Measurements from ENCODE around the gene C1orf35.

The C1orf35 gene

GRCh38 chr1:228061411-228062084 is 41.6 kb downstream of the C1orf35 start:
- H3K36me3 ChIP-seq (ENCODE audit: control insufficient read depth, insufficient read depth, low read length), result no peaks in the 10 kb centered on the region
- no peak overlapping the region for H3K27ac ChIP-seq (ENCODE audit: low read depth, low read length)
- no peaks in the 10 kb centered on the region for H3K79me2 ChIP-seq (ENCODE audit: control insufficient read depth, insufficient read depth, low read length)
- H3K27me3 ChIP-seq (ENCODE audit: insufficient read depth, low read length, poor library complexity), result no peaks in the 10 kb centered on the region
- no peak overlapping the region for H3K56ac ChIP-seq (ENCODE audit: low read length)
- no CpG with 5 or more reads among the region's 10 CpGs for WGBS (ENCODE audit: extremely low coverage, insufficient coverage, low lambda C conversion rate)
- no peak overlapping the region for H2BK120ac ChIP-seq (ENCODE audit: low read depth, low read length)
- no peak overlapping the region for H2BK15ac ChIP-seq (replicated peaks; ENCODE audit: low read depth)
- no peak overlapping the region for H4K8ac ChIP-seq (ENCODE audit: low read depth, low read length)
- H4K5ac ChIP-seq (ENCODE audit: low read length), result no peak overlapping the region
- H3K4me1 ChIP-seq (ENCODE audit: control insufficient read depth, low read depth, low read length), result peaks cover 6% of the 10 kb centered on the region
- no peak overlapping the region for H3K18ac ChIP-seq (ENCODE audit: low read length)
- no peak overlapping the region for H3K23ac ChIP-seq (ENCODE audit: low read length)
- H2BK5ac ChIP-seq (ENCODE audit: low read length), result no peak overlapping the region
- no peak overlapping the region for H3K4me3 ChIP-seq (ENCODE audit: low read length)
- no peak for DNase-seq
- no peak overlapping the region for H3K4me2 ChIP-seq (ENCODE audit: low read length)
- H3K4ac ChIP-seq (ENCODE audit: low read depth, low read length), result no peak overlapping the region
- H3K79me1 ChIP-seq (ENCODE audit: low read length), result no peaks in the 10 kb centered on the region
- no peak overlapping the region for H3K9ac ChIP-seq (ENCODE audit: low read length)
- H2AK5ac ChIP-seq (ENCODE audit: low read length), result no peak overlapping the region

DNA sequence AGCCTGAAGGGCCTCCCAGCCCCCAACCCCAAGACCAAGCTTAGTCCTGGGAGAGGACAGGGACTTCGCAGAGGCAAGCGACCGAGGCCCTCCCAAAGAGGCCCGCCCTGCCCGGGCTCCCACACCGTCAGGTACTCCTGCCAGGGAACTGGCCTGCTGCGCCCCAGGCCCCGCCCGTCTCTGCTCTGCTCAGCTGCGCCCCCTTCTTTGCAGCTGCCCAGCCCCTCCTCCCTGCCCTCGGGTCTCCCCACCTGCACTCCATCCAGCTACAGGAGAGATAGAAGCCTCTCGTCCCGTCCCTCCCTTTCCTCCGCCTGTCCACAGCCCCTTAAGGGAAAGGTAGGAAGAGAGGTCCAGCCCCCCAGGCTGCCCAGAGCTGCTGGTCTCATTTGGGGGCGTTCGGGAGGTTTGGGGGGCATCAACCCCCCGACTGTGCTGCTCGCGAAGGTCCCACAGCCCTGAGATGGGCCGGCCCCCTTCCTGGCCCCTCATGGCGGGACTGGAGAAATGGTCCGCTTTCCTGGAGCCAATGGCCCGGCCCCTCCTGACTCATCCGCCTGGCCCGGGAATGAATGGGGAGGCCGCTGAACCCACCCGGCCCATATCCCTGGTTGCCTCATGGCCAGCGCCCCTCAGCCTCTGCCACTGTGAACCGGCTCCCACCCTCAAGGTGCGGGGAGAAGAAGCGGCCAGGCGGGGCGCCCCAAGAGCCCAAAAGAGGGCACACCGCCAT is 42.5 kb downstream of the C1orf35 start:
- Histone ChIP-seq H3K36me3 (ENCODE audit: control insufficient read depth, insufficient read depth, low read length) (no peaks in the 10 kb centered on the region), H4K8ac (ENCODE audit: low read depth, low read length) (no peak overlapping the region), H3K79me1 (ENCODE audit: low read length) (no peaks in the 10 kb centered on the region), H3K4me1 (ENCODE audit: control insufficient read depth, low read depth, low read length) (peaks cover 6% of the 10 kb centered on the region), H3K79me2 (ENCODE audit: control insufficient read depth, insufficient read depth, low read length) (no peaks in the 10 kb centered on the region), H2BK120ac (ENCODE audit: low read depth, low read length) (no peak overlapping the region), H3K4me3 (ENCODE audit: low read length) (peak overlapping the region; percentile 38), H3K4me2 (ENCODE audit: low read length) (peak overlapping the region; percentile 87), H3K4ac (ENCODE audit: low read depth, low read length) (peak overlapping the region; percentile 49), H2BK15ac (replicated peaks; ENCODE audit: low read depth) (no peak overlapping the region), H3K18ac (ENCODE audit: low read length) (no peak overlapping the region), H3K23ac (ENCODE audit: low read length) (peak overlapping the region; percentile 45), H3K56ac (ENCODE audit: low read length) (peak overlapping the region; percentile 85), H3K9ac (ENCODE audit: low read length) (peak overlapping the region; percentile 74), H2BK5ac (ENCODE audit: low read length) (no peak overlapping the region), H2AK5ac (ENCODE audit: low read length) (no peak overlapping the region), H4K5ac (ENCODE audit: low read length) (no peak overlapping the region), H3K27me3 (ENCODE audit: insufficient read depth, low read length, poor library complexity) (peaks cover 3% of the 10 kb centered on the region), H3K27ac (ENCODE audit: low read depth, low read length) (no peak overlapping the region)
- WGBS (ENCODE audit: extremely low coverage, insufficient coverage, low lambda C conversion rate), result no CpG with 5 or more reads among the region's 34 CpGs
- DNase-seq, result peak; percentile 50

- H4K8ac ChIP-seq (ENCODE audit: low read depth, low read length), result no peak overlapping the region
- H3K36me3 ChIP-seq (ENCODE audit: control insufficient read depth, insufficient read depth, low read length), result no peaks in the 10 kb centered on the region
- no peak overlapping the region for H2AK5ac ChIP-seq (ENCODE audit: low read length)
- H3K56ac ChIP-seq (ENCODE audit: low read length), result peak overlapping the region; percentile 85
- H3K79me2 ChIP-seq (ENCODE audit: control insufficient read depth, insufficient read depth, low read length), result no peaks in the 10 kb centered on the region
- H3K79me1 ChIP-seq (ENCODE audit: low read length), result no peaks in the 10 kb centered on the region
- no peak overlapping the region for H2BK5ac ChIP-seq (ENCODE audit: low read length)
- peak overlapping the region; percentile 49 for H3K4ac ChIP-seq (ENCODE audit: low read depth, low read length)
- peak overlapping the region; percentile 87 for H3K4me2 ChIP-seq (ENCODE audit: low read length)
- peak overlapping the region; percentile 45 for H3K23ac ChIP-seq (ENCODE audit: low read length)
- H2BK120ac ChIP-seq (ENCODE audit: low read depth, low read length), result no peak overlapping the region
- no peak overlapping the region for H3K27ac ChIP-seq (ENCODE audit: low read depth, low read length)
- DNase-seq, result peak; percentile 94
- no peak overlapping the region for H4K5ac ChIP-seq (ENCODE audit: low read length)
- no peak overlapping the region for H3K18ac ChIP-seq (ENCODE audit: low read length)
- peaks cover 4% of the 10 kb centered on the region for H3K4me1 ChIP-seq (ENCODE audit: control insufficient read depth, low read depth, low read length)
- peaks cover 3% of the 10 kb centered on the region for H3K27me3 ChIP-seq (ENCODE audit: insufficient read depth, low read length, poor library complexity)
- no peak overlapping the region for H2BK15ac ChIP-seq (replicated peaks; ENCODE audit: low read depth)
- peak overlapping the region; percentile 38 for H3K4me3 ChIP-seq (ENCODE audit: low read length)
- WGBS (ENCODE audit: extremely low coverage, insufficient coverage, low lambda C conversion rate), result no CpG with 5 or more reads among the region's 33 CpGs
- H3K9ac ChIP-seq (ENCODE audit: low read length), result peak overlapping the region; percentile 74
Measured at GRCh38 chr1:228059634-228060457, 43.3 kb downstream of the C1orf35 start.

DNA sequence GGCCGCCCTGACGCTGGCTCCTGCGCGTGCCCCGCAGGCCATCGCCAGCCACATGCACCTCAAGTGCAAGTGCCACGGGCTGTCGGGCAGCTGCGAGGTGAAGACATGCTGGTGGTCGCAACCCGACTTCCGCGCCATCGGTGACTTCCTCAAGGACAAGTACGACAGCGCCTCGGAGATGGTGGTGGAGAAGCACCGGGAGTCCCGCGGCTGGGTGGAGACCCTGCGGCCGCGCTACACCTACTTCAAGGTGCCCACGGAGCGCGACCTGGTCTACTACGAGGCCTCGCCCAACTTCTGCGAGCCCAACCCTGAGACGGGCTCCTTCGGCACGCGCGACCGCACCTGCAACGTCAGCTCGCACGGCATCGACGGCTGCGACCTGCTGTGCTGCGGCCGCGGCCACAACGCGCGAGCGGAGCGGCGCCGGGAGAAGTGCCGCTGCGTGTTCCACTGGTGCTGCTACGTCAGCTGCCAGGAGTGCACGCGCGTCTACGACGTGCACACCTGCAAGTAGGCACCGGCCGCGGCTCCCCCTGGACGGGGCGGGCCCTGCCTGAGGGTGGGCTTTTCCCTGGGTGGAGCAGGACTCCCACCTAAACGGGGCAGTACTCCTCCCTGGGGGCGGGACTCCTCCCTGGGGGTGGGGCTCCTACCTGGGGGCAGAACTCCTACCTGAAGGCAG is 44.0 kb downstream of the C1orf35 start:
- Histone ChIP-seq H2AK5ac (ENCODE audit: low read length) (no peak overlapping the region), H3K18ac (ENCODE audit: low read length) (no peak overlapping the region), H2BK5ac (ENCODE audit: low read length) (no peak overlapping the region), H4K5ac (ENCODE audit: low read length) (no peak overlapping the region), H2BK15ac (replicated peaks; ENCODE audit: low read depth) (no peak overlapping the region), H3K79me1 (ENCODE audit: low read length) (no peaks in the 10 kb centered on the region), H3K23ac (ENCODE audit: low read length) (no peak overlapping the region), H2BK120ac (ENCODE audit: low read depth, low read length) (no peak overlapping the region), H4K8ac (ENCODE audit: low read depth, low read length) (no peak overlapping the region), H3K4ac (ENCODE audit: low read depth, low read length) (no peak overlapping the region), H3K36me3 (ENCODE audit: control insufficient read depth, insufficient read depth, low read length) (no peaks in the 10 kb centered on the region), H3K4me2 (ENCODE audit: low read length) (peak overlapping the region; percentile 27), H3K27me3 (ENCODE audit: insufficient read depth, low read length, poor library complexity) (peaks cover 3% of the 10 kb centered on the region), H3K4me3 (ENCODE audit: low read length) (no peak overlapping the region), H3K9ac (ENCODE audit: low read length) (no peak overlapping the region), H3K56ac (ENCODE audit: low read length) (no peak overlapping the region), H3K4me1 (ENCODE audit: control insufficient read depth, low read depth, low read length) (peaks cover 3% of the 10 kb centered on the region), H3K79me2 (ENCODE audit: control insufficient read depth, insufficient read depth, low read length) (no peaks in the 10 kb centered on the region), H3K27ac (ENCODE audit: low read depth, low read length) (no peak overlapping the region)
- DNase-seq, result no peak
- WGBS (ENCODE audit: extremely low coverage, insufficient coverage, low lambda C conversion rate), result no CpG with 5 or more reads among the region's 66 CpGs

- no CpG with 5 or more reads among the region's 18 CpGs for WGBS (ENCODE audit: extremely low coverage, insufficient coverage, low lambda C conversion rate)
- Histone ChIP-seq H3K18ac (ENCODE audit: low read length) (no peak overlapping the region), H3K79me1 (ENCODE audit: low read length) (no peaks in the 10 kb centered on the region), H4K5ac (ENCODE audit: low read length) (no peak overlapping the region), H2BK5ac (ENCODE audit: low read length) (no peak overlapping the region), H3K79me2 (ENCODE audit: control insufficient read depth, insufficient read depth, low read length) (no peaks in the 10 kb centered on the region), H3K4ac (ENCODE audit: low read depth, low read length) (no peak overlapping the region), H3K36me3 (ENCODE audit: control insufficient read depth, insufficient read depth, low read length) (no peaks in the 10 kb centered on the region), H3K27me3 (ENCODE audit: insufficient read depth, low read length, poor library complexity) (peaks cover 3% of the 10 kb centered on the region), H3K56ac (ENCODE audit: low read length) (no peak overlapping the region), H2AK5ac (ENCODE audit: low read length) (no peak overlapping the region), H2BK120ac (ENCODE audit: low read depth, low read length) (no peak overlapping the region), H3K23ac (ENCODE audit: low read length) (no peak overlapping the region), H3K9ac (ENCODE audit: low read length) (no peak overlapping the region), H3K27ac (ENCODE audit: low read depth, low read length) (no peak overlapping the region), H2BK15ac (replicated peaks; ENCODE audit: low read depth) (no peak overlapping the region), H3K4me2 (ENCODE audit: low read length) (no peak overlapping the region), H3K4me3 (ENCODE audit: low read length) (no peak overlapping the region), H3K4me1 (ENCODE audit: control insufficient read depth, low read depth, low read length) (no peaks in the 10 kb centered on the region), H4K8ac (ENCODE audit: low read depth, low read length) (no peak overlapping the region)
- no peak for DNase-seq
Measured at GRCh38 chr1:228058172-228058948, 44.8 kb downstream of the C1orf35 start.

All from mesendoderm (in vitro differentiated cells).